Measurements from ENCODE around the gene MACROH2A1.

DNA sequence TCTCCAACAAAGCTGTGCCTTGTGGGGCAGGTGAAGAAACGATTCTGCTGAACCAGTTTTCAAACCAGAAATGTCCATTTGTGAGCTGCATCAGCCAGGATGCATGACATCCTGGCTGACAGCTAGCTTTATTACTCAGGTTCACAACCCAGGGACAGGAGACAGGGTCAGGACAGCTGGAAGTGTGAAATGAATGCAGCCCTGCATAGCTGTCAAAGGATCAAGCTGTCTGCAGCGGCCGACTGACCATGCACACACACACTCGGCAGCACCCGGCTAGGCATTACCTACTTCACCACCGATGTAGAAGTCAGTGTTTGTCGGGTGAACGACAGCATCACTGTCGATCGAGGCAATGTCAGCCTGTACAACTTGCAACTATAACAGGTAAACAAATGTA is 48.5 kb downstream of the MACROH2A1 start:
- TF ChIP-seq CTCF (IDR thresholded peaks at IDR 0.05 in 4 of 5, conservative IDR thresholded peaks at IDR 0.05 in 1 of 5) (no peak), POLR2A (IDR thresholded peaks at IDR 0.05) (no peak)
